AG04449 (cell line): ENCODE results near the gene TPP2.

Experiments used
- CTCF ChIA-PET: fragments of 350-600 bp; formaldehyde crosslinking; extraction: SDS; loops from one replicate; lab custom pipeline; 2021; ENCODE audit warnings: antibody characterized with exemption; lab: Yijun Ruan, JAX
- POLR2A ChIA-PET: fragments of 400-600, 350-600 bp; formaldehyde crosslinking; extraction: SDS; loops from one replicate; lab custom pipeline; 2020; ENCODE audit warnings: antibody characterized with exemption, inconsistent platforms; lab: Yijun Ruan, JAX
- DNase-seq: peaks from one replicate; pipeline ENCODE4 v3.0.0-alpha.2; 2010; ENCODE audit warnings: low read depth, low spot score
- H3K4me3 ChIP-seq: 2 replicates; pipeline ENCODE4 v1.5.1; 2011; ENCODE audit warnings: low read depth, mild to moderate bottlenecking, control low read depth, low read length
- TF ChIP-seq, protein P1 (sequence below): IDR thresholded peaks from one replicate; pipeline ENCODE4 v1.5.1; 2011; ENCODE audit warnings: mild to moderate bottlenecking, moderate library complexity, low read length, control low read depth, inconsistent platforms; ENCODE audit not compliant: insufficient read depth; ENCODE audit errors: missing control alignments

Gene TPP2

DNA sequence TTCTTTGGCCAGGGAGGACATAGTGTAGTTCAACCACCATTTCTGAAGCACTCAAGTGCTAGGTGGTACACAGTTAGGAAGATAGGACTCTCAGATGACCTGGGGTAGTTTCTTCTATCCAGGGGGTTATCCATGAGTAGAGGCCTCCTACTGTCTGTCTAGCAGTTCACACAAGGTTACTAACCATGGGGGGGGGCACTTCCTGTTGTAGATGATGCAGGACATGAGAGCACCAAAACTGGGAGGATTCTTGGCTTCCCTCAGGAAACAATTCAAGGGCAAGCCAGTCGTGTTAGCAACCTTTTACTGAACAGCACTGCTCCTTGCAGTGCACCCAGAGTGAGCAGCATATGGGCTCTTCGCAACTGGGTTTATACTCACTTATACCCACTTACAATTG, 8.9 kb upstream of the TPP2 start:
- no peak overlapping the region for H3K4me3 ChIP-seq
- DNase-seq: no peak
- ChIA-PET POLR2A (no interaction called here), CTCF (interaction anchor here (2.3 to 3.9 kb wide), 2 partner anchors 8 to 212 kb away, joined by 9 to 13 read pairs; no protein-coding TSS in a partner anchor)
- TF ChIP-seq, protein P1, sequence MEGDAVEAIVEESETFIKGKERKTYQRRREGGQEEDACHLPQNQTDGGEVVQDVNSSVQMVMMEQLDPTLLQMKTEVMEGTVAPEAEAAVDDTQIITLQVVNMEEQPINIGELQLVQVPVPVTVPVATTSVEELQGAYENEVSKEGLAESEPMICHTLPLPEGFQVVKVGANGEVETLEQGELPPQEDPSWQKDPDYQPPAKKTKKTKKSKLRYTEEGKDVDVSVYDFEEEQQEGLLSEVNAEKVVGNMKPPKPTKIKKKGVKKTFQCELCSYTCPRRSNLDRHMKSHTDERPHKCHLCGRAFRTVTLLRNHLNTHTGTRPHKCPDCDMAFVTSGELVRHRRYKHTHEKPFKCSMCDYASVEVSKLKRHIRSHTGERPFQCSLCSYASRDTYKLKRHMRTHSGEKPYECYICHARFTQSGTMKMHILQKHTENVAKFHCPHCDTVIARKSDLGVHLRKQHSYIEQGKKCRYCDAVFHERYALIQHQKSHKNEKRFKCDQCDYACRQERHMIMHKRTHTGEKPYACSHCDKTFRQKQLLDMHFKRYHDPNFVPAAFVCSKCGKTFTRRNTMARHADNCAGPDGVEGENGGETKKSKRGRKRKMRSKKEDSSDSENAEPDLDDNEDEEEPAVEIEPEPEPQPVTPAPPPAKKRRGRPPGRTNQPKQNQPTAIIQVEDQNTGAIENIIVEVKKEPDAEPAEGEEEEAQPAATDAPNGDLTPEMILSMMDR: no peak

DNA sequence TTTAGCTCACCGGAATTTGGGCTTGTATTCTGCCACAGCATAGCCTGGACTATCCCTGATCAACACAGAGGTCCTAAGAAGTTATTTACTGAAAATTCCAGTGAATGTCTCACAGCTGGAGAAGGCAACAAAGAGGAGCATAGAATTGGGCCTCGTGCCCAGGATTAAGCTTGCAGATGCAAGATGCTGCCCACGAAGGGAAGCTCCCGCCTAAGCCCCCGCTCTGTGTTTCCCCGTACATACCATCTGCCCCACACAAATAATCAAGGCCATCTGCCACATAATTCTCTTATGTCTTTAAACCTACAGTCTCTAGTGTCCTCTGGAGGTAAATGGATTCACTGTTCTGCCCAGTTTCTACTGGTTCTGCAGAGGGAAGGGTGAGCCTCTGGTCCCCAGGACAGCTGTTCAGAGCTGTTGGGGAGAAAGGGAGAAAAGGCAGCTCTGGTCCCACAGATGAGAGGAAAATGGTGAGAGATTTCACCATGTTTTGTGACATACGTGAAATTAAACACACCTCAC, 7.4 kb upstream of the TPP2 start:
- H3K4me3 ChIP-seq: no peak overlapping the region
- POLR2A ChIA-PET: no interaction called here
- TF ChIP-seq, protein P1: no peak
- CTCF ChIA-PET: interaction anchor here (0.9 to 6.6 kb wide), 5 partner anchors 8 to 258 kb away, joined by 4 to 88 read pairs (median 14); partner anchors contain the start of gene ERCC5
- DNase-seq: no peak

DNA sequence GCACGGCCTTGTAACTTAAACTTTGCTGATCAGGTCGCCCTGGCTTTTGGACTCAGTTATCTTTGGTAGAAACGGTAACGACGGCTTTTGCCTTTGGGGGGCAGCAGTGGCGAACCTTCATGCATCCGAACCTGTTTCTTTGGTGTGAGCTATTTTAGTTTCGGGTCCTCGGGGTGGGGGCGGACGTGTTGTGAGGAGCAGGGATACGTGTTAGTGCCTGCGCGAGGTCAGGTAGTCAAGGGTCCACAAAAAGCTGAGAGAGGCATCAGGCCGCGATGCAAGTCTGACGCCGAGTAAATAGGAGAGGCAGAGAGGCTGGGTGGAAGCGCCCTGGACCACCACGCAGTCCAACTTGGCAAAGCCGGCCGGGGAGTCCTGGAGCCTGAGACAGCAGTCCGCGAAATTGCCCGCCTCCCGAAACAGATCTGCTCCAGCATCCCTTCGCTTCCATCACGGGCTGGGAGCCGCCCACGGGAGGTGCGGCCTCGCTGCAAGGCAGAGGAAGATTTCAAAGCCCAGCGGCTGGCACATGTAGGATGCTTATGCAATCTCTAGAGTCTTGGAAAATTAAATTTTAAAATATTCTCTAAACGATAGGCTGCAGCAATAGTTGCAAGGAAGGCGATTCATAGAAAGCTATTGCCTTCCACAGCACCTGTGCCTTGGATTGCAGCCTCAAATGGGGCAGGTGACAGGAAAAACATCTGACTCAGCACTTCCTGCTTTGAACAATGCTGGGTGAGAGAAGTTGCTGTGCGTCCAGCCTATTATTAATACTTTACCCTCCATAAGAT, 4.6 kb upstream of the TPP2 start:
- peak overlapping the region; percentile 73 for H3K4me3 ChIP-seq
- TF ChIP-seq, protein P1: peak; percentile 77
- CTCF ChIA-PET: interaction anchor here (0.9 to 6.6 kb wide), 37 partner anchors 10 to 835 kb away, joined by 3 to 88 read pairs (median 4); partner anchors contain the start of genes BIVM, ERCC5, POGLUT2 and TEX30
- no peak for DNase-seq
- POLR2A ChIA-PET: no interaction called here

DNA sequence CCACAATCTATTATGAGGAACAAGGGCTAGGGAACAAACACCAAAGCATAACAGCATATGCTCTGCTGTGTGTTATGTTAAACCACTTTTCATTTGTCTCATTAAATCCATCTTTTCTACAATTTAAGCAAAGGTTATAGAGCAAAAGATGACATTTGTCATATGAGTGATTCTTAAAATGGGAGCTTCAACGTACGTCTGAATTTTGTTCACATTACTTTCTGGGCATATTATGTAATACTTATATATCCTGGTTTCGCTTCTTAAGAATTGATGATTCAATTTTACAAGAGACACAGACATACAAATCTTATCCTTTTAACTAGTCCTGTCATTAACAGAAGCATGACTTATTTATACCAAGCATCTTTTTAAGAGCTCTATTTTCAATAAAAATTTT, 3.3 kb upstream of the TPP2 start:
- CTCF ChIA-PET: interaction anchor here (0.8 to 6.6 kb wide), 9 partner anchors 9 to 276 kb away, joined by 3 to 88 read pairs (median 15); partner anchors contain the start of genes ERCC5 and TEX30
- no peak for DNase-seq
- POLR2A ChIA-PET: interaction anchor here (0.7 kb wide), 1 partner anchor 131 kb away, joined by 3 read pairs; no protein-coding TSS in a partner anchor

DNA sequence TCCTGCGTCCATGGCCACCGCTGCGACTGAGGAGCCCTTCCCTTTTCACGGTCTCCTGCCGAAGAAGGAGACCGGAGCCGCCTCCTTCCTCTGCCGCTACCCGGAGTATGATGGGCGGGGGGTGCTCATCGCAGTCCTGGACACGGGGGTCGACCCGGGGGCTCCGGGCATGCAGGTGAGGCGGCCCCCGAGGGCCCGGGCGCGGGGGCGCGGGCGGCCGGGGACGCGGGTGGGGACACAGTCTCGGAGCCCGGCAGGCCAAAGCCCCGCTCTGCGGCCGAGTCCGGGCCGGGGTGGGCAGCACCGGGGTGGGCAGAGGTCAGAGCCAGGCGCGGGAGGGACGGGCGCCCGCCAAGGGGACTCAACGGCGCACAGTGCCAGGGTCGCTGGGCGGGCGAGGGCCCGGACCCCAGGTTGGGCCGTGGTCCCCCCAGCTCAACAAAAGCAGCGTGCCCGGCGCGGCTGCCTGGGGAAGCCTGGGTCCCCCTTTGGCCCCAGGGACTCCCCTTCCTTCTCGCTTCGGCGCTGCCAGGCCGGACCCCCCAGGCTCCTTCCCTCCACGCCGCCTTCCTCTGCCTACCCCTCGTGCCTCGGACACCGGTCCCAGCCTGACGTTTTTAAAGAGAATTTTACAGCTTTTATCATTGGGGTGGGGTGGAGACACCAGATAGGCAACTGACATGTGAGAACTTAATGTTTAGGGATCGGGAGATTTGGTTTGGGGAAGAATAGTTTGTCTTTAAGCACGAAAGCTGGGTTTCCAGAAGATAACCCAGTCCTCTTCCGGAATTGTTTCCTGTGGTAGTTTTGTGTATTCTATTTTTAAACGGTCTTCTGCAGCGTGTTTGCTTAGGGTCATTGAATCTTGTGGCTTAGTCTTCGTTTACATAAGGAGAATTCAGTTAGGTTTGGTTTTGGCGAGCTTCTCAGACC, 509 bp downstream of the TPP2 start:
- POLR2A ChIA-PET: interaction anchor here (1.0 to 1.6 kb wide), 4 partner anchors 28 to 278 kb away, joined by 3 to 11 read pairs (median 6); partner anchors contain the start of genes ERCC5 and TEX30
- TF ChIP-seq, protein P1: no peak
- CTCF ChIA-PET: interaction anchor here (0.7 to 3.2 kb wide), 4 partner anchors 17 to 128 kb away, joined by 3 to 18 read pairs (median 10); no protein-coding TSS in a partner anchor
- H3K4me3 ChIP-seq: peak overlapping the region; percentile 96
- DNase-seq: no peak

More for the DNA sequence above, 3.3 kb upstream of the TPP2 start:
- H3K4me3 ChIP-seq: no peak overlapping the region
- TF ChIP-seq, protein P1: no peak
